GM19438 (cell line): ENCODE data around the gene RPL35A.
"Not testable (repeated sequence)": the region's sequence is repeated elsewhere in the genome, so short reads cannot be mapped to it uniquely, and the experiment has no call there.

Experiments used
- ATAC-seq: cut with Tn5 transposase; IDR thresholded peaks from one replicate; pipeline ENCODE4 v1.9.1; 2021; ENCODE audit warnings: low read depth; ENCODE audit not compliant: unreplicated experiment

RPL35A gene

DNA sequence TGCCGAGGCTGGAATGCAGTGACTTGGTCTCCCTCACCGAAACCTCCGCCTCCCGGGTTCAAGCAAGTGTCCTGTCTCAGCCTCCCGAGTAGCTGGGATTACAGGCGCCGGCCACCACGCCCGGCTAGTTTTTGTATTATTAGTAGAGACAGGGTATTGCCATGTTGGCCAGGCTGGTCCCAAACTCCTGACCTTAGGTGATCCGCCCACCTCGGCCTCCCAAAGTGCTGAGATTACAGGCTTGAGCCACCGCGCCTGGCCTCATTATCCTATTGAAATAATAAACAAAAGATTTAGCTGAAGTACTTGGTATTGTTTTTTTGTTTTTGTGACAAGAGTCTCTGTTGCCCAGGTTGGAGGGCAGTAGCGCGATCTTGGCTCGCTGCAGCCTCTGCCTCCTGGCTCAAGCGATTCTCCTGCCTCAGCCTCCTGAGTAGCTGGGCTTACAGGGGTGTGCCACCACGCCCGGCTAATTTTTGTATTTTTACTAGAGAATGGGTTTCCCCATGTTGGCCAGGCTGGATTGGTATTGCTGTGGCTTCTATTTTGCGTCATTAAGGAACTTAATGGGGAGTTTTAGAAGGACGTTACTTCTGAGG lies 1.5 kb downstream of the RPL35A start:
- ATAC-seq, result no peak

DNA sequence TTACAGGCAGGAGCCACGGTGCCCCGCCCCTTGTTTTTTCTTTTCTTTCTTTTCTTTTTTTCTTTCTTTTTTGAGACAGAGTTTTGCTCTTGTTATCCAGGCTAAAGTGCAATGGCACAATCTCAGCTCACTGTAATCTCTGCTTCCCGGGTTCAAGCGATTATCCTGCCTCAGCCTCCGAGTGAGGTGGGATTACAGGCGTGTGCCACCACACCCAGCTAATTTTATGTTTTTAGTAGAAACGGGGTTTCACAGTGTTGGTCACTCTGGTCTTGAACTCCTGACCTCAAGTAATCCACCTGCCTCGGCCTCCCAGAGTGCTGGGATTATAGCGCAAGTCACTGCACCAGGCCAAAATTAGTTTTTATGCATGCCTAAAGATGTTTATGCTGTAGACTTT lies 2.5 kb downstream of the RPL35A start:
- no peak for ATAC-seq

DNA sequence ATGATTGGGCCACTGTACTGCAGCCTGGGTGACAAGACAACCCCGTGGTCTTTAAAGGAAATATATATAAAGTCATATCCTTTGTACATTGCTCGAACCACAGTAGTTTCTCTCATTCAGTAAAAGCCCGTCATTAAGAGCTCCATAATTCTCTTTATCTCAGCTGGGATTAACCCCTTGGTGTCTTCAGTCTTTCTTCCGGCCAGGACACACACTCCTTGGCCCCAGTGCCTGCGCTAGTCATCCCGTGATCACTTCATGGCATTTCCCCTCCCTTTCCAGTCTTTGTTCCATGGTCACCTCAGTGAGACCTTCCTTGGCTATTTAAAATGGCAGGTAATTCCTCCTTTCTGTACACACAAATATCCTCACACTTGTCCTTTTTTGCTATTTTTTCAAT lies 3.3 kb downstream of the RPL35A start:
- no peak for ATAC-seq

DNA sequence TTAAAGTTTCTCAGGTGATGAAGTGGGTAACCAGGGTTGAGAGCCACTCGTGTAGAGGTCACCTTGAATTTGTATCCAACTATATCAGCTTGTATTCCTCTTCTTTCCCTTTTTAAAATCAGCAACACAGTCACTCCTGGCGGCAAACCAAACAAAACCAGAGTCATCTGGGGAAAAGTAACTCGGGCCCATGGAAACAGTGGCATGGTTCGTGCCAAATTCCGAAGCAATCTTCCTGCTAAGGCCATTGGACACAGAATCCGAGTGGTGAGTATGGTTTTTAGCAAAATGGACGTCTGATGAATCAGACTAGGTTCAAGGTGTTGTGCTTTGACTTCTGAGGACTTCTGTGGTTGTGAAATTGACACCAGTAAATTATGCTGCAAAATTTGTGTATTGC lies 3.9 kb downstream of the RPL35A start:
- ATAC-seq, result no peak

DNA sequence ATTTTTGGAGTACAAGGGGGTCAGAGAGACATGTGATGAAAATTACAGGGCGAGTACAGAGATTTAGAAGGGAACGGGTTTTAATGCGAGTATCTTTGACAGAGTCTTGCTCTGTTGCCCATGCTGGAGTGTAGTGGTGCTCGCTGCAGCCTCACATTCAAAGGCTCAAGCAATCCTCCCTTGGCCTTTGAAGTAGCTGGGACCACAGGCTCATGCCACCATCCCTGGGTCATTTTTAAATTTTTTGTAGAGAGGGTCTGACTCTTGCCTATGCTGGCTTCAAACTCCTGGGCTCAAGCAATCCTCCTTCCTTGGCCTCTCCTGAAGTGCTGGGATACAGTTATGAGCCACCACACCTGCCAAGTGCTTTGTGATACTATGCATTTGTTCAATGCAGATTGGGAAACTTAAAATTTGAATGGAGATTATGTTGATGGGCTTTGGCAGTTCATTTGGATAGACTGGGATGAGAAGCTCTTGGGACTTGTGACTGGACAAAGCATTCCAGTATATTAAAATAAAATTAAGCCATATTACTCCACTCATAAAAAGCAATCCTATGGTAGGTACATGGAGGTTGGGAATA lies 6.0 kb downstream of the RPL35A start:
- ATAC-seq, result no peak

DNA sequence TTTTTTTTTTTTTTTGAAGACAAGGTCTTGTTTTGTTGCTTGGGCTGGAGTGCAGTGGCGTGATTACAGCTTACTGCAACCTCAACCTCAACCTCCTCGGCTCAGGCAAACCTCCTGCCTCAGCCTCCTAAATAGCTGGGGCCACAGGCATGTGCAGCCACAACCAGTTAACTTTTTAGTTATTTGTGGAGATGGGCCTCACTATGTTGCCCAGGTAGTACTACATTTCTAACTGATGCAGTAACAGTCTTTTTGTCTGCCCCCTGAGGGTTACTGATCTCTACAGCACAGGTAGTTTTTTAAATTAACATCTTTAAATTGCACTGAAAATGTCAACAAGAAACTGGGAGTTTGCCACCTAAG lies 6.6 kb downstream of the RPL35A start:
- no peak for ATAC-seq

DNA sequence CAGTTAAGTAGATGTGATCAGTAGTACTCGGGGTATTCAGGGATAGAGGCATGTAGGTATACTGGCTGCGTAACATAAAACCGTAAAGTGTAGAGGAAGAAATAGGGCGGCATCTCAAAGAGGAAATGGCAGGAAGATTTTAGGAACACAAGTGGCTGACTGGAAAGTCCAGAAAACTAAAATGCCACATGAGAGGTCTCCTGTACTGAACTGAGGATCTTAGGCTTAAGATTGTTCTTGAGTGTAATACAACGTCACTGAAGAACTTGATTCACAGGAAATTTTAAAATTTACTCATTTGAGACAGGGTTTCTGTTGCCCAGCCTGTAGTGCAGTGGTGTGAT lies 7.8 kb downstream of the RPL35A start:
- no peak for ATAC-seq

DNA sequence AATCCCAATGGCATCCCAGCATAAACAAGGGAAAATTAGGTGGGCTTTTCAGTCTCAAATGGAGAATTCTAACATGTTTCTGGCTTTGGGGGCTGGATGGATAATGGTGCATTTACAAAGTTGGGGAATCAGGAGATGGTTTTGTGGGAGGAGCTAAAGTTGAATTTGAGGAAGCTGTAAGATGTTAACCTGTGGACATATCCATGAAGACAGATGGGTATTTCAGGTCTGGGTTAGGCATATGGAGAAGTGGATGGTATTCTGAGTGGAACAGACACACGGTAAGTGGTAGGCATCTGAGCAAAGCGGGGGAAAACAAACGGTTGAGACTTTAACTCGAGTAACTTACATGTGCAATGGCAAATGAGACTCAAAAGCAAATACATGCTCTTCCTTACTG lies 8.4 kb downstream of the RPL35A start:
- no peak for ATAC-seq

DNA sequence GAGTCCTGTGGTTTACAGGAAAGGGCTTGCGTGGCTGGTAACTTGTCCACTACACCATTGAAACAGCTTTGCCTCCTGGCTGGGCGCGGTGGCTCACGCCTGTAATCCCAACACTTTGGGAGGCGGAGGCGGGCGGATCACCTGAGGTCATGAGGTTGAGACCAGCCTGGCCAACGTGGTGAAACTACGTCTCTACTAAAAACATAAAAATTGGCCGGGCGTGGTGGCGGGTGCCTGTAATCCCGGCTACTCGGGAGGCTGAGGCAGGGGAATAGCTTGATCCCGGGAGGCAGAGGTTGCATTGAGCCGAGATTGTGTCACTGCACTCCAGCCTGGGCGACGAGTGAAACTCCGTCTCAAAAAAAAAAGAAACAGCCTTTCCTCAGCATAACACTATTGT lies 8.9 kb downstream of the RPL35A start:
- ATAC-seq, result not testable (repeated sequence)

DNA sequence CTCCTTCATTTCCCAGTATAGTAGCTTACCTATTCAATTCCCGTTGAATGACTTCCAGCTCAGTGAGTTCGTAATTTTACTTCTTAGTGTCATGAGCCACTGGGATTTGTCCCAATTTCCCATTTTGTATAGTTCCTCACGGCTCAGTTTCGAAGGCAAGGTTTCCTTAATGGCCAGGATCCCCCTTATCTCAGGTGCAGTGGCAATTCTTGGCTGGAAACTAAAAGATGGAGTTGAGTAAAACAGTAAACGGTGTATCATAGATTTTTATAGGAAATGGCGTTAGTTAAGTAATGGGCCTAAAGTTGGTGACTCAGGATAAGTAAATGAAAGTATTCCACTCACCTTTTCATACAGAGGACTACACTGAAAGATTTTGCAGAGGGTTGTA lies 9.5 kb downstream of the RPL35A start:
- ATAC-seq, result no peak

DNA sequence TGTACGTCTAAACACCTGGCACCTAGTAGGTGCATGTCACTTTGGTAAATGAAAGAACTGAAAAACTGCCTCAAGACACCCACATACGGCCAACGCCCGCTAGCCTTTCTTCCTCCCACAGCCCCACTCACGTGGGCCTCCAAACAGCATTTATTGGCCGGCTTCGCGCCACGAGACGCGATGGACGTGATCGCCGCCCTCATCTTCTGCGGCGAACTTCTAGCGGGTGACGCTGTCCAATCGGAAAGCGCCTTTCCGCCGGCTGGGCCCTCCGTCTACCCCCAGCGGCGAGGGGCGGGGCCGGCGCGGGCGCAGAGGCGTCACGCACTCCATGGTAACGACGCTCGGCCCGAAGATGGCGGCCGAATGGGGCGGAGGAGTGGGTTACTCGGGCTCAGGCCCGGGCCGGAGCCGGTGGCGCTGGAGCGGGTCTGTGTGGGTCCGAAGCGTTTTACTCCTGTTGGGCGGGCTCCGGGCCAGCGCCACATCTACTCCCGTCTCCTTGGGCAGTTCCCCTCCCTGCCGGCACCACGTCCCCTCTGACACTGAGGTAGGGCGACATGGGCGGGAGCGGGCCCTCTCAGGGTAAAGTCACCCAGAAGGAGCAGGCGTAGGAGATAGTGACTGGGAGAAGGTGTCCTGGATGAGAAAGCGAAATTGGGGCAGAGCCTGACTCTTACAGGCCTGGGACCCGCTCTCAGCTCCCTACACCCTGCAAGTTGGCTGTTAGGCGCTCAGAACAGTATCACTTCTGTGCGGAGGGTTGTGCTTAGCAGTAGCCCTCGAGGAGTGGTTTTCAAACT lies 10.1 kb downstream of the RPL35A start, which contains the start of gene LMLN:
TSS of gene LMLN (plus strand) at position 327 of the 803 bp plus-strand sequence. CDS start at position 356, 29 bp downstream.
- ATAC-seq, result peak; percentile 96

DNA sequence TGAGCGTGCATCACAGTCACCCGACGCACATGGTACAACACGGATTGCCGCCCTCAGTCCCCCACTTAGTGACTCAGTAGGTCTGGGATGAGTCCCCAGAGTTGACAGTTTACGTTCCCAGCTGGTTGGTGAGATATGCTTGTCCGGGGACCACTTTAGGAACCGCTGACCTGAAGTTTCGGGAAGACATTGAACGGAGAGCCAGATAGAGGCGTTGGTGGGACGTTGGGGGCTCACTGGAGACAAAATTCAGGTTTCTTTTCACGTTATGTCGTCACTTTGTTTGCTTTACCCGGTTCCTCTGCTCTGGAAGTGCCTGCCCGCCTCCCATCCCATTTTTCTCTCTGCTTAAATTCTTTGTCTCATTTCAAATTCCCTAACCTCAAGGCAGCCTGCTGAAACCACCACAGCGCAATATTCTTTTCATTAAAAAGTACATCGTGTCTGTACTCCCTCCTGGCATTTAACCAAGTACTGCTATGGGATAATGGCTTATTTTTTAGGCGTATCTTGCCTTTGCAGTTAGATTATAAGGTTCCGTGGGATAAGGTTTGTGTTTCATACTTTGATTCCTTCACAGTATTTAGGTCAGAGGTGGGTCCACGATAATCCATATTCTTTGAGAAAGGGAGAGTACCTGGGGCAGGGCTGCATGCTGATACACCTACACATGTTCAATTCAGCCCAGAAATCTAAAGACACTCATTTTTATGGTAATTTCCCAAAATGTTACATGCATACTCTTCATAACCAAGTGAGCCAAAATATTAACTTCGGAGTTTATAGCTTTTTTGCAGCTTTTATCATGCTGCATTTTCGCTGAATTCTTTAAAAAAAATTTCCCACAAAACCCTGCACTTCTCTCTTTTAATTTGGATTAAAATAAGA lies 10.9 kb downstream of the RPL35A start:
- ATAC-seq, result no peak

DNA sequence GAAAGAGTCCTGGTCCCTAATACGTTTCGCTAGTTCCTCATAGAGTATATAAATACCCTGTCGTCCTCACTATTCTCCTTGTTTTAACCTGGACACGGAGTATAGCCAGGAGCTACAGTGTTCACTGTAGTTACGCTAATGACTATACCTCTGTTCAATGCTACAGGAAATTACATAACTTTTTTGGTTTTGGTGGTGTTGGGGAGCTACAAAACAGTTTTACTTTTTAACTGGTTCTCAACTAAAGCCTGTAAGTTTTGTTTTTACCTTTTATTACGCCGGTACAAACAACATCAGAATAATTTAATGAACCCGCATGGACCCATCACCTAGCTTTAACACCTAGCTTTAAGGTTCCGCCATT lies 11.6 kb downstream of the RPL35A start:
- ATAC-seq, result no peak

DNA sequence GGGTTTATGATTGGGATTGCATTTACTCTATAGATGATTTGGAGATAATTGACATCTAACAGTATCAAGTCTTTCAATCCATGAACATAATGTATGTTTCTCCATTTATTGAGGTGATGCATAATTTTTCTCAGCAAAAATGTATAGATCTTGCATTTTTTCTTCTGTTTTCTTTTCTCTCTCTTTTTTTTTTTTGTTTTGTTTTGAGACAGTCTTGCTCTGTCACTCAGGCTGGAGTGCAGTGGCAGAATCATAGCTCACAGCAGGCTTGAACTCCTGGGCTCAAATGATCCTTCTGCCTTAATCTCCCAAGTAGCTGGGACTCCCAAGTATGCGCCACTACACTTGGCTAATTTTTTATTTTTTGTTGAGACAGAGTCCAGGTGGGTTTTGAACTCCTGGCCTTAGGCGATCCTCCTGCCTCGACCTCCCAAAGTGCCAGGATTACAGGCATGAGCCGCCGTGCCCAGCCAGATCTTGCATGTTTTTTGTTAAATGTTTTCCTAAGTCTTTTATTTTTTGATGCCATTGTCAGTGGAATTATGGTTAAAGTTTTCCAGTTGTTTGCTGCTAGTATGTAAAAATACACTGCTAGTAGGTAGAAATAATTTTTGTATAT lies 13.1 kb downstream of the RPL35A start:
- ATAC-seq, result no peak

DNA sequence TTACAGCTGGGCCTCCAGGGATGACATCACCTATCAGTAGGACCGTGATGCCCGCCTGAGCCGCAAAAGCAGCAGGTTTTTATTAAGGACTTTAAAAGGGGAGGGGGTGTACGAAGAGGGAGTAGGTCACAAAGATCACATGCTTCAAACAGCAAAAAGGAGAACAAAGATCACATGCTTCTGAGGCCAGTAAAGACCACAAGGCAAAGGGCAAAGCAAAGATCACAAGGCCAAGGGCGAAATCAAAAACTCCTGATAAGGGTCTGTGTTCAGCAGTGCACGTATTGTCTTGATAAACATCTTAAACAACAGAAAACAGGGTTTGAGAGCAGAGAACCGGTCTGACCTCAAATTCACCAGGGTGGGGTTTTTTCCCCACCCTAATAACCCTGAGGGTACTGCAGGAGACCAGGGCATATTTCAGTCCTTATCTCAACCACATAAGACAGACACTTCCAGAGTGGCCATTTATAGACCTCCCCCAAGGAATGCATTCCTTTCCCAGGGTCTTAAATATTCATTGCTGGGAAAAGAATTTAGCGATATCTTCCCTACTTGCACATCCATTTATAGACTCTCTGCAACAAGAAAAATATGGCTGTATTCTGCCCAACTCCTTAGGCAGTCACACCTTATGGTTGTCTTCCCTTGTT lies 17.5 kb downstream of the RPL35A start:
- ATAC-seq, result not testable (repeated sequence)

DNA sequence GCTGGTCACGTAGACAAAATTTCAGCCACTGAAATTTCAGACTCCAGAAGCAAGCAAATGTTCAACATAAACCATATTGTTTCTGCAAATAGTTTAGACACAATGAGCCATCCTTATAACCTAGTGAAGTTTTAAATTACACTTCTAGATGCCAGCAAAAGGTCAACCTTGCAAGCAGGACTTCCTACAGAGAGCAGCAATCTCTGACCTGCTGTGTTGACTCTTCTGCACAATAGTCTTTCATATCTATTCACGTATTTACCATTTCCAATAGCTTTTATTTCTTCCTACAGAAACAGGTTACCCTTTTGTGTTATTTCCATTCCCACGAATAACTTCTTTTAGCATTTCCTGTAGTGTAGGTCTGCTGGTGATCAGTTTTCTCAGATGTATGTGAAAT lies 20.6 kb downstream of the RPL35A start:
- ATAC-seq, result no peak

DNA sequence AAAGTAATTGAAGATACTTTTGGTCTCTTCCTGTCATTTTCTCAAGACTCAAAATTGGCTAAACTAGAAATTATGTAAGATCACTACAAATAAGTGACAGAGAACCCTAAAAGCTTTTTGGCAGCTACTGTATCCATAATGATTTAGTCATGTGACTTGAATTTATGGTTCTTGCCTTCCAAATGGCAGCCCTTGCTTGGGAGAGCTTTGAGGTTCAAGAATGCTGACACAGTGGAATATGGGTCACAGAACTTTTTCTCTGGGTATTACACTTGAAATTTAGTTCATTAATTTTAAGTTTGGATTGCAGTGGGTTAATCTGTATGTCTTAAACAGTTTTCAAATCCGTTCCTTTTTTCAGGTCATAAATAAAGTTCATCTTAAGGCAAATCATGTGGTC lies 24.0 kb downstream of the RPL35A start:
- ATAC-seq, result no peak

DNA sequence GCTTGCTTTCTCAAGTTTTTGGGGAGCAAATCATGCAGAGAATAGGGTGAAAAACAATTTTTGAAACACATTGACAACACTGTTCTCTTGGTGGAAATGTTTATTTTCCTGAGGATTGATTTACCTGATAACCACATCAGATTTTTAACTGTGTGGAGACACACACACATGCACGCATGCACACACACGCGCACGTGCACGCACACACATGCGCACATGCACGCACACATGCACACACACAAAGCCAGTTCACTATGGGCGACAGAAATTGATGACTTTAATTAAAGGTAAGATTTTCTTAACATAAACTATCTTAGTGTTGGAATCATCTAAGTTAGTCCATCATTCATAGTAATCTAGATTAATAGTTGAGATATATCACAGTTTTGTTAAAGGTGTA lies 25.3 kb downstream of the RPL35A start:
- ATAC-seq, result no peak

DNA sequence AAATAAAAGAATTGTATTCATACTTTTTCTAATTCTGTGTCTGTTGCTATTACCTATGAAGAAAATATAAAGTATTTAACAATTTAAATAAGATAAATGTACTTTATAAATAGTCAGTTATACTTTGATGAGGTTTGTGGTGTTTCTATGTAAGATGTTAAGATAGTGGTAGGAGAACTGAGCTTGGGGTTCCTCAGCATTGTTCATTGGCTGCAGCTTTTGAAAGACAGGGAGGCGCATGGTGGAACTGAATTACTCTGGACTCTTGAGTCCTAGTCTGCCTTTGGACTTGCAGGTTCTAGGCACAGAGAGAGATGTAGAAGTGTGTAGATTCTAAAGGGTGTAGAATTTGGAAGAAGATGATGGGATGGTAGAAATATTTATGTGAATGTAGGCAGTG lies 33.1 kb downstream of the RPL35A start:
- no peak for ATAC-seq

DNA sequence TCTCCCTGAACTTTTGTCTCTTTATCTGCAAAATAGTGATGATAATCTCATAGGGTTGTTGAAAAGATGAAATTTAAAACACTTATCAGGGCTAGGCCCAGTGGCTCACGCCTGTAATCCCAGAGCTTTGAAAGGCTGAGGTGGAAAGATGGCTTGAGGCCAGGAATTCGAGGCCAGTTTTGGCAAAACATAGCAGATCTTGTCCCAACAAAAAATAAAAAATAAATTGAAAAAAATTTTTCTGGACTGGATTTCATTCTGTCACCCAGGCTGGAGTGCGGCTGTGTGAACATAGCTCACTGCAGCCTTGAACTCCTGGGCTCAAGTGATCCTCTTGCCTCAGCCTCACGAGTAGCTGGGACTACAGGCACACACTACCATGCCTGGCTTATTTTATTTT lies 39.7 kb downstream of the RPL35A start:
- no peak for ATAC-seq
